GM12801 (cell line): Measurements from ENCODE around the gene SCNN1A.

Source experiments
- CTCF ChIP-seq: IDR thresholded peaks from one replicate; pipeline ENCODE4 v1.5.1; 2011; ENCODE audit warnings: control low read depth; ENCODE audit not compliant: insufficient read length; ENCODE audit errors: extremely low read depth

Gene SCNN1A

GRCh38 chr12:6314776-6315175 lies 60.6 kb downstream of the SCNN1A start:
- no peak for TF ChIP-seq CTCF

GRCh38 chr12:6313326-6313940 lies 61.9 kb downstream of the SCNN1A start:
- TF ChIP-seq CTCF: no peak

- TF ChIP-seq CTCF: no peak
Measured at GRCh38 chr12:6312529-6313325, 62.6 kb downstream of the SCNN1A start.

GRCh38 chr12:6311822-6312528 lies 63.4 kb downstream of the SCNN1A start:
- no peak for TF ChIP-seq CTCF

GRCh38 chr12:6310771-6311610 lies 64.4 kb downstream of the SCNN1A start:
- TF ChIP-seq CTCF: no peak

- no peak for TF ChIP-seq CTCF
Measured at GRCh38 chr12:6307529-6307928, 67.8 kb downstream of the SCNN1A start.
